HG03095 (cell line): ENCODE results near the gene WLS.
A peak's percentile ranks its signal among the peaks of the same experiment; 100 is the strongest.
"Not testable (repeated sequence)": the region's sequence is repeated elsewhere in the genome, so short reads cannot be mapped to it uniquely, and the experiment has no call there.

ENCODE experiments used
- ATAC-seq: cut with Tn5 transposase; IDR thresholded peaks from one replicate; pipeline ENCODE4 v1.9.1; 2021; ENCODE audit warnings: moderate library complexity; ENCODE audit not compliant: unreplicated experiment

WLS gene

GRCh38 chr1:68171795-68172194 is 60.5 kb downstream of the WLS start:
- ATAC-seq, result not testable (repeated sequence)

- no peak for ATAC-seq
These were observed 63.7 kb downstream of the WLS start for GRCh38 chr1:68168545-68169171.

GRCh38 chr1:68167211-68167610 is 65.1 kb downstream of the WLS start:
- ATAC-seq, result no peak

GRCh38 chr1:68166348-68166747 is 66.0 kb downstream of the WLS start:
- ATAC-seq, result no peak

GRCh38 chr1:68165665-68166064 is 66.7 kb downstream of the WLS start:
- ATAC-seq, result no peak

- no peak for ATAC-seq
These were observed 67.4 kb downstream of the WLS start for GRCh38 chr1:68164918-68165317.

GRCh38 chr1:68163220-68163619 is 69.1 kb downstream of the WLS start:
- ATAC-seq, result no peak

- ATAC-seq, result no peak
These were observed 69.6 kb downstream of the WLS start for GRCh38 chr1:68162761-68163160.

GRCh38 chr1:68161672-68162071 is 70.7 kb downstream of the WLS start:
- ATAC-seq, result not testable (repeated sequence)

- peak; percentile 82 for ATAC-seq
These were observed 71.4 kb downstream of the WLS start for GRCh38 chr1:68160935-68161334.

GRCh38 chr1:68160021-68160420 is 72.3 kb downstream of the WLS start:
- ATAC-seq, result no peak

- ATAC-seq, result no peak
These were observed 73.5 kb downstream of the WLS start for GRCh38 chr1:68158837-68159236.

GRCh38 chr1:68157416-68157815 is 74.9 kb downstream of the WLS start:
- ATAC-seq, result no peak

- ATAC-seq, result no peak
These were observed 80.6 kb downstream of the WLS start for GRCh38 chr1:68151690-68152089.

- no peak for ATAC-seq
These were observed 82.4 kb downstream of the WLS start for GRCh38 chr1:68149907-68150306.

GRCh38 chr1:68149110-68149798 is 83.1 kb downstream of the WLS start:
- no peak for ATAC-seq

- ATAC-seq, result no peak
These were observed 83.7 kb downstream of the WLS start for GRCh38 chr1:68148631-68149030.

GRCh38 chr1:68147534-68148171 is 84.7 kb downstream of the WLS start:
- no peak for ATAC-seq

- no peak for ATAC-seq
These were observed 86.8 kb downstream of the WLS start for GRCh38 chr1:68145418-68146126.

GRCh38 chr1:68144856-68145255 is 87.5 kb downstream of the WLS start:
- ATAC-seq, result no peak

GRCh38 chr1:68143633-68144032 is 88.7 kb downstream of the WLS start:
- ATAC-seq, result no peak

- ATAC-seq, result no peak
These were observed 89.9 kb downstream of the WLS start for GRCh38 chr1:68142461-68142860.
